ENCODE measurements around the gene ZNF678. TPM values are rescaled to one million over a fixed set of nuclear protein-coding genes. Genes with fewer than 3 reads are reported as not detected.
"Not testable (repeated sequence)": the region's sequence is repeated elsewhere in the genome, so short reads cannot be mapped to it uniquely, and the experiment has no call there.

ZNF678 gene
- total RNA-seq, 1 donor from 2014 or later, result 15.2 TPM

DNA sequence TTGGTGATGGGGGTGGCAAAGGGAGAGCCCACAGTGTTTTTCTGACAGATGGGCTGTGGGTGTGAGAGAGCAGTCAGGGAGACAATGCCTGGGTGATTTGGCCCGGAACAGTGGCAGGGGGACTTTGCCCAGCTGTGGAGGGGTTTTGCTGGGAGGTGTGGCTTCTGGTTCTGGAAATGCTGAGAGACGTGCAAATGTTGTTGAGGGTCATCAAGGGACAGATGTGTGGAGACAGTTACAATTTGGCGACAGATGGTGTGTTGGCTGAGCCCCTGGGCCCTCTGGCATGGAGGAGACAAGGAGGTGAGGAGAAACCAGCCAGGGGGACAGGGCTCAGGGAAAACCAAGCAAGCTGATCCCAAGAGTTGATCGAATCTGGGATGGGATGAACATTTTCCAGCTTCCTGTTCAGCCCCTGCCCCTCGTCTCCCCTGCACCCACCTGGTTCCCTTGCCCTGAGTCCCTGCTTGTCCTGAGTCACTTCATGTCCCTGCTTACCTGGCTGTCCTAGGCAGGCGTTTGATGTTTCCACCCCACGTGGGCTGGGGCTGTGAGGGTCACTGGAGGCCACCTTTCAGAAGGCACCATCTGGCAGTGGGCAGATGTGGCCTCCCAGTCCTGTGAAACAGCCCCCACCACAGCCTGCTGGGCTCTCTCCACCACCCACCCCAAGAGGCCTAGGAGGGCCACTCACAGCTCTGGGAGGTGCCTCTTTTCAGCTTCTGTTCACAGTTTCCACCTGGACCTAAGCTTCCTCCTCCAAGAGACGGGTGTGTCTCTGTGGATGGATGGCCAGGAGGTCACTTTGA lies 15.8 kb upstream of the ZNF678 start:
- TF ChIP-seq, protein P1, sequence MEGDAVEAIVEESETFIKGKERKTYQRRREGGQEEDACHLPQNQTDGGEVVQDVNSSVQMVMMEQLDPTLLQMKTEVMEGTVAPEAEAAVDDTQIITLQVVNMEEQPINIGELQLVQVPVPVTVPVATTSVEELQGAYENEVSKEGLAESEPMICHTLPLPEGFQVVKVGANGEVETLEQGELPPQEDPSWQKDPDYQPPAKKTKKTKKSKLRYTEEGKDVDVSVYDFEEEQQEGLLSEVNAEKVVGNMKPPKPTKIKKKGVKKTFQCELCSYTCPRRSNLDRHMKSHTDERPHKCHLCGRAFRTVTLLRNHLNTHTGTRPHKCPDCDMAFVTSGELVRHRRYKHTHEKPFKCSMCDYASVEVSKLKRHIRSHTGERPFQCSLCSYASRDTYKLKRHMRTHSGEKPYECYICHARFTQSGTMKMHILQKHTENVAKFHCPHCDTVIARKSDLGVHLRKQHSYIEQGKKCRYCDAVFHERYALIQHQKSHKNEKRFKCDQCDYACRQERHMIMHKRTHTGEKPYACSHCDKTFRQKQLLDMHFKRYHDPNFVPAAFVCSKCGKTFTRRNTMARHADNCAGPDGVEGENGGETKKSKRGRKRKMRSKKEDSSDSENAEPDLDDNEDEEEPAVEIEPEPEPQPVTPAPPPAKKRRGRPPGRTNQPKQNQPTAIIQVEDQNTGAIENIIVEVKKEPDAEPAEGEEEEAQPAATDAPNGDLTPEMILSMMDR (IDR thresholded peaks at IDR 0.05), result no peak
- TF ChIP-seq POLR2AphosphoS5 (IDR thresholded peaks at IDR 0.05; ENCODE audit: insufficient read depth in 1 of 2, low read depth in 1 of 2) (no peak), POLR2A (IDR thresholded peaks at IDR 0.05) (no peak)
- peak in 1 of 2 donors; percentile 71 for DNase-seq (ENCODE audit: extremely low spot score in 2 of 2)

DNA sequence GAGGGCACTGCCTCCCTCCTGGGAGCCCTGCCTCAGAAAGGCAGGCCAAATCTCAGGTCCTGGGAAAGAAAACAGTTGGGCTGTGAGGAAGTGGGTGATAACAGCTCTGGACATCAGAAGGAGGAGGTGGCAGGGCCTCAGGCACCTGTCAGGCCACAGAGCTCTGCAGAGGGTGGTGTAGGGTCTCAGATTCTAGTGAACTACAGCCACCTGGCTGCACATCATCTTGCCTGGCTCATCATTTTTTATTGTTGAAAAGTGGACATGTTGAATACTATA lies 15.3 kb upstream of the ZNF678 start:
- no peak for TF ChIP-seq POLR2AphosphoS5 (IDR thresholded peaks at IDR 0.05; ENCODE audit: insufficient read depth in 1 of 2, low read depth in 1 of 2)
- no peak for TF ChIP-seq POLR2A (IDR thresholded peaks at IDR 0.05)
- TF ChIP-seq, protein P1 (IDR thresholded peaks at IDR 0.05), result no peak
- Histone ChIP-seq H3K27me3 (no peaks in the 10 kb centered on the region), H3K4me1 (peaks cover 4% of the 10 kb centered on the region), H3K9me3 (no peaks in the 10 kb centered on the region), H3K27ac (no peak overlapping the region), H3K36me3 (no peaks in the 10 kb centered on the region), H3K4me3 (no peak overlapping the region)
- intact Hi-C loops (cut with DNase I), result no loop called here
- no peak for DNase-seq (ENCODE audit: extremely low spot score in 2 of 2)

More for the DNA sequence above, 15.8 kb upstream of the ZNF678 start:
- peaks cover 9% of the 10 kb centered on the region for H3K4me1 ChIP-seq
- H3K36me3 ChIP-seq, result no peaks in the 10 kb centered on the region
- no peak overlapping the region for H3K4me3 ChIP-seq
- intact Hi-C loops (cut with DNase I), result no loop called here
- H3K27ac ChIP-seq, result no peak overlapping the region
- H3K27me3 ChIP-seq, result no peaks in the 10 kb centered on the region
- no peaks in the 10 kb centered on the region for H3K9me3 ChIP-seq

DNA sequence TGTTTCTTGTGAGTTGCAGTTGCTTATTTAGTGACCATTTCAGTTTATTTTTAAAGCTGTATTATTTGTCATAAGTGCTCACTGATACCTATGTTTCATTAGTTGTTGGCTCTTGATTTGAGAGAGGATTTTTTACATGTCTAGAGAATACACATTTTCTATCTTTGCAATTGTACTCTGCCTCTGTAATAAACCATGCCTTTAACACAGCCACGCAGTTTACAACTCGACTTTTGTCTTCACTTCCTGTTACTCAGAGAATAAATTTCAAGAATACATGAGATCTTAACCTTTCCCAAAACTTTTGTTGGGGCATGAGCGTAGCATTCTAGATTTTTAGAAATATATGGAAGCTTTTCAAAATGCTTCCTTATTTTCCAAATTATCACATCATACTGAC lies 14.9 kb upstream of the ZNF678 start:
- no peaks in the 10 kb centered on the region for H3K36me3 ChIP-seq
- no peak for TF ChIP-seq POLR2A (IDR thresholded peaks at IDR 0.05)
- no peak for TF ChIP-seq POLR2AphosphoS5 (IDR thresholded peaks at IDR 0.05; ENCODE audit: insufficient read depth in 1 of 2, low read depth in 1 of 2)
- TF ChIP-seq, protein P1 (IDR thresholded peaks at IDR 0.05), result no peak
- H3K4me1 ChIP-seq, result peaks cover under 1% of the 10 kb centered on the region
- H3K4me3 ChIP-seq, result no peak overlapping the region
- H3K9me3 ChIP-seq, result no peaks in the 10 kb centered on the region
- no peaks in the 10 kb centered on the region for H3K27me3 ChIP-seq
- DNase-seq (ENCODE audit: extremely low spot score in 2 of 2), result no peak
- intact Hi-C loops (cut with DNase I), result no loop called here
- no peak overlapping the region for H3K27ac ChIP-seq

DNA sequence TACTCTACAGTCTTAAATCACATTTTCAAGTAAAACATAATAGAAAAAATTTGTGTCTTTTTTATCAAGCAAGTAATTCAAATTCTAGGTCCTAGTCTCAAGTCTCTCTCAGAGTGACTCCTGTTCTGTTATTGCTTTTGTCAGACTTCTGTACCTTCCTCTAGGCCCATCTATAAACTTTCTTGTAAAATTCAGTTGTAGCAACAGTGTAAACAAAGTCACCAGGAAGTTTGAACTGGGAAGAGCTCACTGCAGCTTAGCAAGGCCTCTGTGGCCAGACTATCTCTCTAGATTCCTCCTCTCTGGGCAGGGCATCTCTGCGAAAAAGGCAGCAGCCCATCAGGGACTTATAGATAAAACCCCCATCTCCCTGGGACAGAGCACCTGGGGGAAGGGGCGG lies 13.5 kb upstream of the ZNF678 start:
- Histone ChIP-seq H3K27ac (no peak overlapping the region), H3K36me3 (no peaks in the 10 kb centered on the region), H3K4me3 (no peak overlapping the region), H3K27me3 (no peaks in the 10 kb centered on the region), H3K9me3 (no peaks in the 10 kb centered on the region), H3K4me1 (no peaks in the 10 kb centered on the region)
- intact Hi-C loops (cut with DNase I), result no loop called here
- TF ChIP-seq POLR2AphosphoS5 (IDR thresholded peaks at IDR 0.05; ENCODE audit: insufficient read depth in 1 of 2, low read depth in 1 of 2), result no peak
- TF ChIP-seq, protein P1 (IDR thresholded peaks at IDR 0.05), result no peak
- TF ChIP-seq POLR2A (IDR thresholded peaks at IDR 0.05), result no peak
- no peak for DNase-seq (ENCODE audit: extremely low spot score in 2 of 2)

DNA sequence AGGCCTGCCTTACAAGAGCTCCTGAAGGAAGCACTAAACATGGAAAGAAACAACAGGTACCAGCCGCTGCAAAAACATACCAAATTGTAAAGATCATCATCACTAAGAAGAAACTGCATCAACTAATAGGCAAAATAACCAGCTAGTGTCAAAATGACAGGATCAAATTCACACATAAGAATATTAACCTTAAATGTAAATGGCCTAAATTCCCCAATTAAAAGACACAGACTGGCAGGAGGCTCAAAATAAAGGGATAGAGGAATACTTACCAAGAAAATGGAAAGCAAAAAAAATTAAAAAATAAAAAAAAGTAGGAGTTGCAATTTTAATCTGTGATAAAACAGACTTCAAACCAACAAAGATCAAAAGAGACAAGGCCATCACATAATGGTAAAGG lies 11.5 kb upstream of the ZNF678 start:
- intact Hi-C loops (cut with DNase I); H3K4me1 ChIP-seq; H3K27me3 ChIP-seq; H3K27ac ChIP-seq; H3K9me3 ChIP-seq; H3K36me3 ChIP-seq; DNase-seq (ENCODE audit: extremely low spot score in 2 of 2); H3K4me3 ChIP-seq: not testable (repeated sequence)
